Effector memory CD4-positive, alpha-beta T cell (primary cell): ENCODE measurements around the gene TLE7.

Experiments used
- DNase-seq, 3 donors: peaks; one replicate each; pipeline ENCODE4 v3.0.0-alpha.2; 2020
- H3K27ac ChIP-seq: 2 replicates; pipeline ENCODE4 v1.7.0; 2013; ENCODE audit warnings: mild to moderate bottlenecking, low read length, moderate library complexity; ENCODE audit not compliant: insufficient read depth, poor library complexity, severe bottlenecking
- H3K27me3 ChIP-seq: replicated peaks from 2 replicates; pipeline ENCODE4 v1.7.0; 2013; ENCODE audit warnings: mild to moderate bottlenecking, low read length; ENCODE audit not compliant: insufficient read depth, control insufficient read depth, poor library complexity, severe bottlenecking
- H3K36me3 ChIP-seq: 2 replicates; pipeline ENCODE4 v1.7.0; 2013; ENCODE audit warnings: mild to moderate bottlenecking, low read length, moderate library complexity; ENCODE audit not compliant: control insufficient read depth, insufficient read depth
- H3K4me1 ChIP-seq: 2 replicates; pipeline ENCODE4 v1.7.0; 2013; ENCODE audit warnings: low read length, mild to moderate bottlenecking; ENCODE audit not compliant: control insufficient read depth, insufficient read depth, poor library complexity, severe bottlenecking
- H3K4me3 ChIP-seq: 2 replicates; pipeline ENCODE4 v1.7.0; 2013; ENCODE audit warnings: low read length, low read depth, mild to moderate bottlenecking; ENCODE audit not compliant: insufficient read depth, poor library complexity, severe bottlenecking
- H3K9me3 ChIP-seq: 2 replicates; pipeline ENCODE4 v1.7.0; 2013; ENCODE audit warnings: mild to moderate bottlenecking, low read length, moderate library complexity; ENCODE audit not compliant: control insufficient read depth

The TLE7 gene

GRCh38 chr16:71473891-71474290, 32.0 kb upstream of the TLE7 start:
- H3K4me1 ChIP-seq: no peaks in the 10 kb centered on the region
- H3K4me3 ChIP-seq: no peak overlapping the region
- H3K36me3 ChIP-seq: peaks cover 10% of the 10 kb centered on the region
- no peak for DNase-seq
- H3K27ac ChIP-seq: no peak overlapping the region
- no peaks in the 10 kb centered on the region for H3K27me3 ChIP-seq
- no peaks in the 10 kb centered on the region for H3K9me3 ChIP-seq

- Histone ChIP-seq H3K36me3 (peaks cover 10% of the 10 kb centered on the region), H3K9me3 (no peaks in the 10 kb centered on the region), H3K4me3 (no peak overlapping the region), H3K4me1 (no peaks in the 10 kb centered on the region), H3K27me3 (no peaks in the 10 kb centered on the region), H3K27ac (no peak overlapping the region)
- no peak for DNase-seq
Observed at GRCh38 chr16:71472931-71473330, 31.1 kb upstream of the TLE7 start.

GRCh38 chr16:71472051-71472450, 30.2 kb upstream of the TLE7 start:
- Histone ChIP-seq H3K27me3 (no peaks in the 10 kb centered on the region), H3K27ac (no peak overlapping the region), H3K36me3 (peaks cover 10% of the 10 kb centered on the region), H3K4me3 (no peak overlapping the region), H3K9me3 (no peaks in the 10 kb centered on the region), H3K4me1 (no peaks in the 10 kb centered on the region)
- DNase-seq: no peak

GRCh38 chr16:71467810-71468209, 26.0 kb upstream of the TLE7 start:
- Histone ChIP-seq H3K4me3 (no peak overlapping the region), H3K36me3 (no peaks in the 10 kb centered on the region), H3K4me1 (no peaks in the 10 kb centered on the region), H3K27ac (no peak overlapping the region), H3K9me3 (no peaks in the 10 kb centered on the region), H3K27me3 (no peaks in the 10 kb centered on the region)
- DNase-seq: peak; percentile 7 to 24 (median 15)

GRCh38 chr16:71464231-71464630, 22.4 kb upstream of the TLE7 start:
- Histone ChIP-seq H3K4me3 (no peak overlapping the region), H3K27me3 (no peaks in the 10 kb centered on the region), H3K27ac (no peak overlapping the region), H3K4me1 (peaks cover 3% of the 10 kb centered on the region), H3K9me3 (no peaks in the 10 kb centered on the region), H3K36me3 (no peaks in the 10 kb centered on the region)
- no peak for DNase-seq

GRCh38 chr16:71461686-71462648, 20.1 kb upstream of the TLE7 start, which contains the start of gene ZNF23:
TSS of gene ZNF23 (minus strand) at chr16:71462247. CDS start at chr16:71456796, 5,451 bp downstream.
- H3K27me3 ChIP-seq: no peaks in the 10 kb centered on the region
- peak; percentile 51 to 60 (median 56) for DNase-seq
- no peaks in the 10 kb centered on the region for H3K9me3 ChIP-seq
- peaks cover 3% of the 10 kb centered on the region for H3K4me1 ChIP-seq
- H3K27ac ChIP-seq: peak within 1 kb of the TSS; percentile 76
- H3K4me3 ChIP-seq: peak within 1 kb of the TSS; percentile 99
- no peaks in the 10 kb centered on the region for H3K36me3 ChIP-seq

- no peaks in the 10 kb centered on the region for H3K27me3 ChIP-seq
- H3K4me1 ChIP-seq: peaks cover 3% of the 10 kb centered on the region
- no peak for DNase-seq
- H3K4me3 ChIP-seq: no peak overlapping the region
- H3K9me3 ChIP-seq: no peaks in the 10 kb centered on the region
- no peaks in the 10 kb centered on the region for H3K36me3 ChIP-seq
- no peak overlapping the region for H3K27ac ChIP-seq
Observed at GRCh38 chr16:71460941-71461340, 19.1 kb upstream of the TLE7 start.

- DNase-seq: no peak
- H3K36me3 ChIP-seq: no peaks in the 10 kb centered on the region
- peaks cover 3% of the 10 kb centered on the region for H3K4me1 ChIP-seq
- H3K27ac ChIP-seq: no peak overlapping the region
- no peak overlapping the region for H3K4me3 ChIP-seq
- H3K9me3 ChIP-seq: no peaks in the 10 kb centered on the region
- no peaks in the 10 kb centered on the region for H3K27me3 ChIP-seq
Observed at GRCh38 chr16:71460236-71460635, 18.4 kb upstream of the TLE7 start.

GRCh38 chr16:71459510-71459909, 17.7 kb upstream of the TLE7 start:
- H3K36me3 ChIP-seq: no peaks in the 10 kb centered on the region
- H3K4me1 ChIP-seq: peaks cover 3% of the 10 kb centered on the region
- no peaks in the 10 kb centered on the region for H3K27me3 ChIP-seq
- no peak for DNase-seq
- H3K27ac ChIP-seq: no peak overlapping the region
- no peak overlapping the region for H3K4me3 ChIP-seq
- H3K9me3 ChIP-seq: no peaks in the 10 kb centered on the region

- no peaks in the 10 kb centered on the region for H3K27me3 ChIP-seq
Observed at GRCh38 chr16:71456801-71457200, 14.9 kb upstream of the TLE7 start.

More at GRCh38 chr16:71456801-71457200, 14.9 kb upstream of the TLE7 start:
- H3K36me3 ChIP-seq: peaks cover 24% of the 10 kb centered on the region
- H3K27ac ChIP-seq: no peak overlapping the region
- no peak overlapping the region for H3K4me3 ChIP-seq
- no peak for DNase-seq
- peaks cover 3% of the 10 kb centered on the region for H3K4me1 ChIP-seq
- no peaks in the 10 kb centered on the region for H3K9me3 ChIP-seq
